CD4-positive, alpha-beta T cell treated with Interferon alpha-2 for 1 hour (primary cell): Measurements from ENCODE around the gene ILKAP.
"Not testable (repeated sequence)": the region's sequence is repeated elsewhere in the genome, so short reads cannot be mapped to it uniquely, and the experiment has no call there.

Experiments used
- DNase-seq, 2 donors: peaks; one replicate each; pipeline ENCODE4 v3.0.0-alpha.2; 2020 to 2022

ILKAP gene

GRCh38 chr2:238190445-238190844, 13.1 kb downstream of the ILKAP start:
- no peak for DNase-seq

GRCh38 chr2:238187618-238188548, 15.6 kb downstream of the ILKAP start:
- no peak for DNase-seq

- DNase-seq: no peak
Measured at GRCh38 chr2:238183821-238184220, 19.7 kb downstream of the ILKAP start.

GRCh38 chr2:238182362-238182761, 21.1 kb downstream of the ILKAP start:
- DNase-seq: no peak

GRCh38 chr2:238180554-238180953, 22.9 kb downstream of the ILKAP start:
- no peak for DNase-seq

- DNase-seq: no peak
Measured at GRCh38 chr2:238176613-238177012, 26.9 kb downstream of the ILKAP start.

- no peak for DNase-seq
Measured at GRCh38 chr2:238174701-238175100, 28.8 kb downstream of the ILKAP start.

GRCh38 chr2:238174291-238174690, 29.2 kb downstream of the ILKAP start:
- DNase-seq: no peak

GRCh38 chr2:238173692-238174091, 29.8 kb downstream of the ILKAP start:
- no peak for DNase-seq

- DNase-seq: no peak
Measured at GRCh38 chr2:238172439-238172838, 31.1 kb downstream of the ILKAP start.

GRCh38 chr2:238171575-238172187, 31.8 kb downstream of the ILKAP start:
- no peak for DNase-seq

GRCh38 chr2:238171072-238171431, 32.4 kb downstream of the ILKAP start:
- DNase-seq: not testable (repeated sequence)

- DNase-seq: no peak
Measured at GRCh38 chr2:238170386-238171071, 33.0 kb downstream of the ILKAP start.

GRCh38 chr2:238169708-238170251, 33.7 kb downstream of the ILKAP start:
- DNase-seq: no peak

GRCh38 chr2:238169048-238169707, 34.3 kb downstream of the ILKAP start:
- DNase-seq: no peak

- no peak for DNase-seq
Measured at GRCh38 chr2:238168196-238169047, 35.1 kb downstream of the ILKAP start.

- no peak for DNase-seq
Measured at GRCh38 chr2:238167761-238168160, 35.7 kb downstream of the ILKAP start.

GRCh38 chr2:238167344-238167715, 36.2 kb downstream of the ILKAP start:
- DNase-seq: no peak

- no peak for DNase-seq
Measured at GRCh38 chr2:238166391-238167343, 36.8 kb downstream of the ILKAP start.

- DNase-seq: no peak
Measured at GRCh38 chr2:238165288-238165921, 38.1 kb downstream of the ILKAP start.
